HEK293 (cell line): Measurements from ENCODE around the gene CDC73.

Experiments
- CTCF ChIA-PET: fragments of 350-600 bp; formaldehyde crosslinking; extraction: SDS; loops from one replicate; lab custom pipeline; 2021; ENCODE audit warnings: antibody characterized with exemption; lab: Yijun Ruan, JAX
- POLR2A ChIA-PET: fragments of 300-600 bp; formaldehyde crosslinking; extraction: SDS; loops from one replicate; lab custom pipeline; 2020; ENCODE audit warnings: antibody characterized with exemption, inconsistent platforms; lab: Yijun Ruan, JAX
- H3K27ac ChIP-seq: fragments of 200-500 bp; sonication (Bioruptor generic); 2 replicates; pipeline ENCODE4 v1.5.1; 2014; ENCODE audit warnings: low read depth, low read length, control low read depth, inconsistent platforms; ENCODE audit errors: extremely low read depth
- H3K36me3 ChIP-seq, 2 experiments: fragments of 200-500 bp in 1 of 2; sonication (Bioruptor generic) in 1 of 2; 1 replicate in 1 of 2; 2 replicates in 1 of 2; pipeline ENCODE4 v1.5.1; 2014 to 2017; ENCODE audit warnings: inconsistent platforms in 2 of 2, low read length in 2 of 2; ENCODE audit not compliant: control insufficient read depth in 2 of 2, insufficient read depth in 1 of 2
- H3K4me1 ChIP-seq: fragments of 200-500 bp; sonication (Bioruptor generic); 2 replicates; pipeline ENCODE4 v1.5.1; 2014; ENCODE audit warnings: mild to moderate bottlenecking, low read length, inconsistent platforms; ENCODE audit not compliant: control insufficient read depth, insufficient read depth
- H3K4me3 ChIP-seq: 2 replicates; pipeline ENCODE4 v1.5.1; 2011; ENCODE audit warnings: low read depth, mild to moderate bottlenecking, control low read depth, low read length, moderate library complexity
- H3K9me3 ChIP-seq: fragments of 200-500 bp; sonication (Bioruptor generic); 2 replicates; pipeline ENCODE4 v1.5.1; 2014; ENCODE audit warnings: low read depth, low read length, inconsistent platforms; ENCODE audit not compliant: control insufficient read depth, insufficient read depth
- GLIS1 ChIP-seq: fragments of 450-650 bp; formaldehyde crosslinking; IDR thresholded peaks from 2 replicates; pipeline ENCODE4 v1.5.1; 2016; ENCODE audit warnings: missing biosample characterization, missing genetic modification characterization
- KLF17 ChIP-seq: fragments of 450-650 bp; formaldehyde crosslinking; IDR thresholded peaks from 2 replicates; pipeline ENCODE4 v1.5.1; 2016; ENCODE audit warnings: missing biosample characterization, missing genetic modification characterization
- SETDB1 ChIP-seq: IDR thresholded peaks from one replicate; pipeline ENCODE4 v1.6.1; 2017; ENCODE audit warnings: mild to moderate bottlenecking, low read length, moderate library complexity, mixed read lengths; ENCODE audit not compliant: insufficient read length
- TRIM28 ChIP-seq: IDR thresholded peaks from 2 replicates; pipeline ENCODE4 v1.6.1; 2011; ENCODE audit warnings: low read length, control low read depth, borderline replicate concordance
- WT1 ChIP-seq: fragments of 450-650 bp; formaldehyde crosslinking; IDR thresholded peaks from 2 replicates; pipeline ENCODE4 v1.5.1; 2016; ENCODE audit warnings: missing biosample characterization, missing genetic modification characterization
- ZBTB21 ChIP-seq: fragments of 450-650 bp; formaldehyde crosslinking; IDR thresholded peaks from 2 replicates; pipeline ENCODE4 v1.5.1; 2017; ENCODE audit warnings: missing biosample characterization, missing genetic modification characterization
- ZBTB44 ChIP-seq: fragments of 450-650 bp; IDR thresholded peaks from 2 replicates; pipeline ENCODE4 v1.5.1; 2018; ENCODE audit warnings: missing biosample characterization, mild to moderate bottlenecking, missing genetic modification characterization
- ZBTB48 ChIP-seq: fragments of 450-650 bp; formaldehyde crosslinking; IDR thresholded peaks from 2 replicates; pipeline ENCODE4 v1.5.1; 2016; ENCODE audit warnings: missing biosample characterization, missing genetic modification characterization
- ZFHX2 ChIP-seq: fragments of 450-650 bp; formaldehyde crosslinking; conservative IDR thresholded peaks from 2 replicates; pipeline ENCODE4 v1.5.1; 2016; ENCODE audit warnings: missing biosample characterization, missing genetic modification characterization
- ZNF112 ChIP-seq: fragments of 450-650 bp; formaldehyde crosslinking; IDR thresholded peaks from 2 replicates; pipeline ENCODE4 v1.5.0; 2017; ENCODE audit warnings: missing biosample characterization, missing genetic modification characterization
- ZNF114 ChIP-seq: fragments of 450-650 bp; formaldehyde crosslinking; IDR thresholded peaks from 2 replicates; pipeline ENCODE4 v1.5.0; 2017; ENCODE audit warnings: missing biosample characterization, missing genetic modification characterization
- ZNF19 ChIP-seq: fragments of 450-650 bp; formaldehyde crosslinking; IDR thresholded peaks from 2 replicates; pipeline ENCODE4; 2016; ENCODE audit warnings: missing biosample characterization, missing genetic modification characterization, low read depth
- ZNF23 ChIP-seq: fragments of 450-650 bp; formaldehyde crosslinking; IDR thresholded peaks from 2 replicates; pipeline ENCODE4 v1.5.1; 2016; ENCODE audit warnings: missing biosample characterization, missing genetic modification characterization, borderline replicate concordance
- ZNF280C ChIP-seq: fragments of 450-650 bp; formaldehyde crosslinking; IDR thresholded peaks from 2 replicates; pipeline ENCODE4 v1.5.1; 2016; ENCODE audit warnings: missing biosample characterization, missing genetic modification characterization
- ZNF292 ChIP-seq: fragments of 450-650 bp; formaldehyde crosslinking; IDR thresholded peaks from 2 replicates; pipeline ENCODE4 v1.5.1; 2016; ENCODE audit warnings: low read depth, missing biosample characterization, missing genetic modification characterization, borderline replicate concordance
- ZNF513 ChIP-seq: fragments of 450-650 bp; IDR thresholded peaks from 2 replicates; pipeline ENCODE4 v1.5.1; 2018; ENCODE audit warnings: missing biosample characterization, missing genetic modification characterization
- ZNF560 ChIP-seq: fragments of 450-650 bp; formaldehyde crosslinking; IDR thresholded peaks from 2 replicates; pipeline ENCODE4 v1.5.1; 2017; ENCODE audit warnings: missing biosample characterization, missing genetic modification characterization, borderline replicate concordance
- ZNF626 ChIP-seq: fragments of 450-650 bp; sonication (Bioruptor Pico); formaldehyde crosslinking; IDR thresholded peaks from 2 replicates; pipeline ENCODE4 v1.5.1; 2018; ENCODE audit warnings: missing biosample characterization, missing genetic modification characterization, inconsistent platforms
- ZNF658 ChIP-seq: fragments of 450-650 bp; formaldehyde crosslinking; IDR thresholded peaks from 2 replicates; pipeline ENCODE4; 2016; ENCODE audit warnings: missing biosample characterization, missing genetic modification characterization
- ZNF830 ChIP-seq: fragments of 450-650 bp; IDR thresholded peaks from 2 replicates; pipeline ENCODE4 v1.5.0; 2018; ENCODE audit warnings: missing biosample characterization, missing genetic modification characterization, low read depth, mild to moderate bottlenecking, moderate library complexity
- ZNF837 ChIP-seq: fragments of 450-650 bp; formaldehyde crosslinking; IDR thresholded peaks from 2 replicates; pipeline ENCODE4 v1.5.1; 2016; ENCODE audit warnings: missing biosample characterization, missing genetic modification characterization
- TF ChIP-seq, protein P1 (sequence below): fragments of 450-650 bp; formaldehyde crosslinking; IDR thresholded peaks from 2 replicates; pipeline ENCODE4; 2016; ENCODE audit warnings: missing biosample characterization, missing genetic modification characterization
- TF ChIP-seq, protein P2 (sequence below): fragments of 450-650 bp; formaldehyde crosslinking; IDR thresholded peaks from 2 replicates; pipeline ENCODE4 v1.5.1; 2016; ENCODE audit warnings: missing biosample characterization, missing genetic modification characterization, borderline replicate concordance

The CDC73 gene

DNA sequence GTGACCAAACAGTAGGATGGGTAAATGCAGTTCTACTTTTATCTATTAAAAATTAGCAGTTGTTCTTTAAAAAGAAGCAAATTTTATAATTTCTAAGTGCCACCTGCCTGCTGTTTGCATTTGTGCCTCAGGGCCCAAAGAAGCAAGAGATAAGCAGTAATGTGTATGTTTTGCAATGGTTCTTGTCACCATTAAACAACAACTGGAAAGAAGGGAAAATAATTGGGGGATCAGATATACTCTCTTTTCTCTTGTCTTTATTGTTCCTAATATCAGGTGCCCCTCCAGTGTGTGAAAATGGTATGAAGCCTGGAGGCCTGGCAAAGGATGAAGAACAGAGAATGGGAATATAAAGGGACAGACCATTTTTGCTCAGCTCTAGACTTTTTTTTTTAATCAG lies 55.0 kb downstream of the CDC73 start (continued):
- TF ChIP-seq ZNF513, result no peak
- TF ChIP-seq ZNF560 (tag by site-specific recombination), result no peak

DNA sequence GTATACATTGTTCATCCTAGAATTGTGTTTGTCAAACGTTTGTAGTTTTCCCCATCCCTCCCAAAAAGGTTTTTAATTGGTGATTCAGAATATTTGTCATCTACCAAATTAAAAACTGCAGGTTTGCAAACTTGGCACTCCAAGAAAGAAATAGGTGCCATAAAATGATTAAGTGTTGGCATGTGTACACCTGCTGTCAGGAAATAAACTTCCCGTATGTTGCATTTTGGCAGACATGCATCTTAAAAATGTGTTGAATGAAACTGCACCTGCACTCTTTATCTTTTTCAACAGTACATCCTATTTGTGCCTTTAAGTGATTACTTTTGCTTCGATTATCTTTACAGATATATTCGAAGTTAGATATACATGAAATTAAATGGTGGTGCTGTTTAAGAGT lies 57.3 kb downstream of the CDC73 start:
- H3K9me3 ChIP-seq, result no peaks in the 10 kb centered on the region
- H3K4me3 ChIP-seq, result no peak overlapping the region
- ChIA-PET CTCF (no interaction called here), POLR2A (no interaction called here)
- no peak overlapping the region for H3K27ac ChIP-seq
- TF ChIP-seq ZNF114 (tag by site-specific recombination), result no peak
- TF ChIP-seq ZNF837 (tag by site-specific recombination), result no peak
- TF ChIP-seq ZBTB44 (tag by site-specific recombination), result peak; percentile 51; the same call in 1 of the 2 replicates
- H3K4me1 ChIP-seq, result no peaks in the 10 kb centered on the region
- no peaks in the 10 kb centered on the region for H3K36me3 ChIP-seq

- H3K27ac ChIP-seq, result no peak overlapping the region
- no peaks in the 10 kb centered on the region for H3K36me3 ChIP-seq
- TF ChIP-seq, protein P1, sequence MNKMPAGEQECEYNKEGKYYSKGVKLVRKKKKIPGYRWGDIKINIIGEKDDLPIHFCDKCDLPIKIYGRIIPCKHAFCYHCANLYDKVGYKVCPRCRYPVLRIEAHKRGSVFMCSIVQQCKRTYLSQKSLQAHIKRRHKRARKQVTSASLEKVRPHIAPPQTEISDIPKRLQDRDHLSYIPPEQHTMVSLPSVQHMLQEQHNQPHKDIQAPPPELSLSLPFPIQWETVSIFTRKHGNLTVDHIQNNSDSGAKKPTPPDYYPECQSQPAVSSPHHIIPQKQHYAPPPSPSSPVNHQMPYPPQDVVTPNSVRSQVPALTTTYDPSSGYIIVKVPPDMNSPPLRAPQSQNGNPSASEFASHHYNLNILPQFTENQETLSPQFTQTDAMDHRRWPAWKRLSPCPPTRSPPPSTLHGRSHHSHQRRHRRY (tag by site-specific recombination), result no peak
- TF ChIP-seq TRIM28, result no peak
- TF ChIP-seq ZNF560 (tag by site-specific recombination), result no peak
- TF ChIP-seq SETDB1, result no peak
- TF ChIP-seq ZNF112, result no peak
- no peak for TF ChIP-seq ZNF658
- TF ChIP-seq ZNF280C (tag by site-specific recombination), result no peak
- no peak for TF ChIP-seq ZNF626 (tag by site-specific recombination)
- no peak for TF ChIP-seq ZNF23 (tag by site-specific recombination)
- no peak for TF ChIP-seq ZNF19
- no peak for TF ChIP-seq ZFHX2
- no peak for TF ChIP-seq ZNF830 (tag by site-specific recombination)
- no peak for TF ChIP-seq KLF17
- no peak for TF ChIP-seq ZBTB48
- TF ChIP-seq ZNF292 (tag by site-specific recombination), result no peak
- no peak for TF ChIP-seq GLIS1 (tag by site-specific recombination)
- TF ChIP-seq ZNF837 (tag by site-specific recombination), result no peak
- no peak for TF ChIP-seq WT1 (tag by site-specific recombination)
- TF ChIP-seq, protein P2, sequence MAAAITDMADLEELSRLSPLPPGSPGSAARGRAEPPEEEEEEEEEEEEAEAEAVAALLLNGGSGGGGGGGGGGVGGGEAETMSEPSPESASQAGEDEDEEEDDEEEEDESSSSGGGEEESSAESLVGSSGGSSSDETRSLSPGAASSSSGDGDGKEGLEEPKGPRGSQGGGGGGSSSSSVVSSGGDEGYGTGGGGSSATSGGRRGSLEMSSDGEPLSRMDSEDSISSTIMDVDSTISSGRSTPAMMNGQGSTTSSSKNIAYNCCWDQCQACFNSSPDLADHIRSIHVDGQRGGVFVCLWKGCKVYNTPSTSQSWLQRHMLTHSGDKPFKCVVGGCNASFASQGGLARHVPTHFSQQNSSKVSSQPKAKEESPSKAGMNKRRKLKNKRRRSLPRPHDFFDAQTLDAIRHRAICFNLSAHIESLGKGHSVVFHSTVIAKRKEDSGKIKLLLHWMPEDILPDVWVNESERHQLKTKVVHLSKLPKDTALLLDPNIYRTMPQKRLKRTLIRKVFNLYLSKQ (tag by site-specific recombination), result no peak
- TF ChIP-seq ZBTB21 (tag by site-specific recombination), result no peak
- H3K4me3 ChIP-seq, result no peak overlapping the region
- no peaks in the 10 kb centered on the region for H3K9me3 ChIP-seq
- ChIA-PET CTCF (interaction anchor here (0.9 kb wide), 1 partner anchor 254 kb away, joined by 3 read pairs; no protein-coding TSS in a partner anchor), POLR2A (no interaction called here)
- H3K4me1 ChIP-seq, result peaks cover under 1% of the 10 kb centered on the region; the same call in 1 of the 2 replicates
Observed at GRCh38 chr1:193181536-193181935, 59.7 kb downstream of the CDC73 start.
